GM12873 (cell line): Measurements from ENCODE around the gene LYL1.

Source experiments
- TF ChIP-seq, protein P1 (sequence below): IDR thresholded peaks from 2 replicates; pipeline ENCODE4 v1.5.1; 2012; ENCODE audit warnings: low read depth, mild to moderate bottlenecking, moderate library complexity, low read length, control low read depth; ENCODE audit not compliant: insufficient read depth; ENCODE audit errors: missing control alignments

LYL1 gene

DNA sequence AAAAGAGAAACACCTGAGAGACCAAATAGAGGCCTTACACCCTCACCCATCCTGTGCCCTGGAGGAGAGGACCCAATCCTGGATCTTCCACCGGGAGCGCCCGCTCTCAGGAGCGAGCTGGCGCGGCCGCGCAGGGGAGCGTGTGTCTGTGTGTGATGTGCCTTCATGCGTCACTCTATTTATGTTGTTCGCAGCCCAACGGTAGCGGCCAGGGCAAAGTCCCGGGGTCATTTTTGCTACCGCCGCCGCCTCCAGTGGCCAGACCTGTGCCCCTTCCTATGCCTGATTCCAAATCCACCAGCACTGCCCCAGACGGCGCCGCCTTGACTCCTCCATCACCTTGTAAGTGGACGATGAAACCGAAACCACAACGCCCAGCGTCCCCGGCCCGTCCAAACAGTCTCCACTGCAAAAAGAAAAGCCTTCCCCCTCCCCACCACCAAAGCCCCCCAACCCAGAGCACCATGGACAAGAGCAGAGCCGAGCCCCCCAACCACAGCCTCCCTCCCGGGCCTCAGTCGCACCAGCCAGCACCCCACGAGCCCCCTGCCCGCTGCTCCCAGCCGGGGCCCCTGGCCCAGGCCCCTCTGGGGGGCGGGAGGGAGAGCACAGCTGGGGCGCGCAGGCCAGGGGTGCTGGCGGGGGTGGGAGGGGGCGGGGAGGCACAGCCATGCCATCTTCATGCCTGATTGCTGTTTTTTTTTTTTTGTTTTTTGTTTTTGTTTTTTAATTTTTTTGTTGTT lies 14.7 kb downstream of the LYL1 start:
- TF ChIP-seq, protein P1, sequence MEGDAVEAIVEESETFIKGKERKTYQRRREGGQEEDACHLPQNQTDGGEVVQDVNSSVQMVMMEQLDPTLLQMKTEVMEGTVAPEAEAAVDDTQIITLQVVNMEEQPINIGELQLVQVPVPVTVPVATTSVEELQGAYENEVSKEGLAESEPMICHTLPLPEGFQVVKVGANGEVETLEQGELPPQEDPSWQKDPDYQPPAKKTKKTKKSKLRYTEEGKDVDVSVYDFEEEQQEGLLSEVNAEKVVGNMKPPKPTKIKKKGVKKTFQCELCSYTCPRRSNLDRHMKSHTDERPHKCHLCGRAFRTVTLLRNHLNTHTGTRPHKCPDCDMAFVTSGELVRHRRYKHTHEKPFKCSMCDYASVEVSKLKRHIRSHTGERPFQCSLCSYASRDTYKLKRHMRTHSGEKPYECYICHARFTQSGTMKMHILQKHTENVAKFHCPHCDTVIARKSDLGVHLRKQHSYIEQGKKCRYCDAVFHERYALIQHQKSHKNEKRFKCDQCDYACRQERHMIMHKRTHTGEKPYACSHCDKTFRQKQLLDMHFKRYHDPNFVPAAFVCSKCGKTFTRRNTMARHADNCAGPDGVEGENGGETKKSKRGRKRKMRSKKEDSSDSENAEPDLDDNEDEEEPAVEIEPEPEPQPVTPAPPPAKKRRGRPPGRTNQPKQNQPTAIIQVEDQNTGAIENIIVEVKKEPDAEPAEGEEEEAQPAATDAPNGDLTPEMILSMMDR, result no peak

DNA sequence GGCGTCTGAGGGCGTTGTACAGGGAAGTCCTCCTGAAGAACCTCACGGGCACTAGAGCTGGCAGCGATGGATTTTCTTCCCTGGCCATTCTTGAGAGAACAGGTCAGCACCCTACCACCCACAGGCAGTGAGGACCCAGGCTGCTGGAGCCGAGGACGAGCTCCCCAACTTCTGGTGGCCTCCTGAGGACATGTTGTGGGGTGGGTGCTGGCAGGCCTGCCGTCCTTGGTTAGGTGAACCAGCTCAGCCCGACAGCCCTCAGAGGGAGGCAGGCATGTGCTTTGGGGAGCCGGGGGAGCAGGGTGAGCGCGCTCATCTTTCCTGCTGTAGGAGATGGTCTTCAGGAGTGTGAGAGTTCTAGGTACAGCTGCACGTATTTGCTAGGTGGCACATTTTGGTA lies 15.4 kb downstream of the LYL1 start:
- TF ChIP-seq, protein P1, result no peak

DNA sequence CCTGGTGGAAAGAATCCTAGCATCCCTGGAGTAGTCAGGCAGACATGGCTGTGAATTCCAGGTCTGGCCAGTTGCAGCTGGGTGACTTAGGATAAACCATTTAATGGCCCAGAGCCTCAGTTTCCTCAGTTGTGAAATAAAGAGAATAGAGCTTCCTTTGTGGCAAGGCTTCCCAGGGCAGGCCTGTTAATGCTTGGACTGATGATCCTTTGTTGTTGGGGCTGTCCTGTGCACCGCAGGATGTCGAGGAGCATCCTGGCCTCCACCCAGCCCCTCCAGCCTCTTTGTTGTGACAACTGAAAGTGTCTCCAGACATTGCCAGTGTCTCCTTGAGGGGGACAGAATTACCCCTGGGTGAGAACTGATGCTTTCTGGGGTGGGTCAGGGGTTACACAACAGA lies 16.3 kb downstream of the LYL1 start:
- TF ChIP-seq, protein P1, result no peak

DNA sequence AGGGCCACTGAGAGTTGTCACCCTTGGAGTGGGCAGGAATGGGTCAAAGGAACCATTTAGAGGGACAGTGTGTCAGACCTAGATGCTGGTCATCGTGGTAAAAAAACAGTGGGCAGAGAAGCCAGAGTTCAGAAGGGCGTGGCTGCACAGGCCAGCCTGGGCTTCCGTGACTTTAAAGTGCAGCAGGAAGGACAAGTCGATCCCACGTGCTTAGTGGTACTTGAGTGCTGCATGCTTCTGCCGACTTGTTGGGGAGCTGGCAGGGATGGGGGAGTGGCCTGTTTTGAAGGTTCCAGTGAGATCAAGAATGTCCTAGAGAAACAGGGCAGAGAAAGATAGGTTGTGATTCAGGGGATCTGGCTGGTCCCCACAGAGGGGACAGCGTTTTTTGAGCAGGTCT lies 17.0 kb downstream of the LYL1 start:
- TF ChIP-seq, protein P1, result no peak

DNA sequence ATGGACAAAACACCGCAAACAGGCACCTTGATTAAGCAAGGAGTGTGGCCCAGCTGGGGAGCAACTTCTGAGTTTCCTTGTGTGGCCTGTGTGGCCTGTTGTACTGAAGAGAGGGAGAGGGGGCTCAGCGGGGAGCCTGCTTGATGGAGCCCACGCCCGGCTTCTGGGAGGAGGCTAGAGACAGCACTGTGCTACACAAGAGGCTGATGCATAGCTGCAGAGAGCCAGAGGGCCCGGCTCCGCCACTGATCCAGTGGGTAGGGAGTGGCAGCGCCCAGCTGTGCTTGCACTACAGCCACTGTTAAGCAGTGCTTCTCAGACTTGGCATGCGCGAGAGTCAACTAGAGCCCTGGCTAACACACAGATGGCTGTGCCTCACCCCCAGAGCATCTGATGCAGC lies 19.0 kb downstream of the LYL1 start:
- TF ChIP-seq, protein P1, result no peak

DNA sequence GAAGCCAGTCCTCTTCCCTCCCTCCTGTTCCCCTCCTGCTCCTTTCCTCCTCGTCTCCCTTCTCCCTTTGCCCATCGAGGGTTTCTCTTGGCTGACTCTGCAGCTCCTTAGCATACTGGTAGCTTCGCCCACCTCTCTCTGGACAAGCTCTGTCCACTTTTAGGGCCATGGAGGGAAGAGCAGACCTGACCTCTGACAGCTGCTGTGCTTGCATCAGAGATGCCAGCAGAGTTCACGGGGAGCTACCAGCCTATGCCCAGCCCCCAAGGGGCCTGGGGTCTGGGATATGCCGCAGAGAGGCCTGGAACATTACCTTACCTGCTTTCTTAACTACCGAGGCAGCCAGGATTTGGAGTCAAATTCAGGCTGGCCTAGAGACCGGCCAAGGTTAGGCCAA lies 19.7 kb downstream of the LYL1 start:
- TF ChIP-seq, protein P1, result no peak

DNA sequence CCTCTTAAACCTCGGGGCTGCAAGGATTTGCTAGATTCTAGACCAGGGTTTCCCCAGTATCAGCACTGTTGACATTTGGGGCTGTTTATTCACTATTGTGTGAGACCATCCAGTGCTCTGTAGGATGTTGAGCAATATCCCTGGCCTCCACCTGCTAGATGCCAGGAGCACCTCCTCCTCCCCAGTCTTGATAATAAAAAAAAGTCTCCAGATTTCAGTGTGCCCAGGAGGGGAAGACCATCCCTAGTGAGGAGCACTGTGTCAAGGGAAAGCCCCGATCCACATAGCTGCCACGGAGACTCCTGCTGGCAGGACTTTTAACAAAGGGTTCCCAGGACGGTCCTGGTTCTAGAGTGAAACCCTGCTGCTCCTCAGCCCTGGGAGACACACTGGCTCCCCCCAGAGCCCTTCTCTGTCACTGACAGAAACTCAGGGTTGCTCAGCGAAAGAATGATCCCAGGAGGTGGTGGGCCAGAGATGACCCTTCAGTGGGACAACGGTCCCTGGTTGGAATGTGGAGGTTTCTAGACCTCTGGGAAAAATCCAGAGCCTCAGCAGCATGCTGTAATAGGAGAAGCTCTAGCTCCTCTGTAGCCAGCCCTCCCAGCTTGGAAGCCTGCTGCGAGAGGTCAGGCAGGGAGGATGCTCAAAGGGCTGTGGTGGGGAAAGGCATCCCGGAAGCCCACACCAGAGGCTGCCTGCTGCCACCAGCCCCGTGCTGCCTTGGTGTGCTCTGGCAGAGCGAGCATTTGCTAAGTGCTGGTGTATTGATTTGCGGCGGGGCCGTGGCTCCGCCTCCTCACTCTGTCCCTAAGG lies 20.3 kb downstream of the LYL1 start:
- TF ChIP-seq, protein P1, result peak; percentile 30
